GM12878 (cell line): Measurements from ENCODE around the gene PRRC2A. TPM values are rescaled to one million over a fixed set of nuclear protein-coding genes. Genes with fewer than 3 reads are reported as not detected.
A peak's percentile ranks its signal among the peaks of the same experiment; 100 is the strongest.

Experiments used
- EED ChIP-seq: sonication (generic); IDR thresholded peaks from 2 replicates; pipeline ENCODE4 v1.6.1; 2016; ENCODE audit warnings: antibody characterized with exemption, low read depth
- KLF5 ChIP-seq: fragments of 450-650 bp; IDR thresholded peaks from 2 replicates; pipeline ENCODE4 v1.6.1; 2014; ENCODE audit warnings: mild to moderate bottlenecking; ENCODE audit not compliant: partially characterized antibody
- NFIC ChIP-seq: IDR thresholded peaks from 2 replicates; pipeline ENCODE4 v1.6.1; 2012; ENCODE audit warnings: low read depth, mild to moderate bottlenecking, inconsistent platforms, low read length, moderate library complexity
- RCOR1 ChIP-seq: conservative IDR thresholded peaks from 2 replicates; pipeline ENCODE4 v1.6.1; 2012; ENCODE audit warnings: low read depth, low read length, improper control_type of control experiment
- RELB ChIP-seq: fragments of 450-650 bp; IDR thresholded peaks from 2 replicates; pipeline ENCODE4 v1.6.1; 2017; ENCODE audit warnings: low read depth, mild to moderate bottlenecking, moderate library complexity
- SPI1 ChIP-seq: IDR thresholded peaks from 2 replicates; pipeline ENCODE4 v1.6.1; 2011; ENCODE audit warnings: low read depth, mild to moderate bottlenecking, low read length, moderate library complexity, borderline replicate concordance; ENCODE audit not compliant: insufficient read depth
- ZNF217 ChIP-seq: fragments of 450-650 bp; IDR thresholded peaks from 2 replicates; pipeline ENCODE4 v1.6.1; 2017; ENCODE audit warnings: antibody characterized with exemption, mild to moderate bottlenecking
- polyA plus RNA-seq, 11 experiments: library from polyadenylated mRNA; depleted of rRNA in 4 of 11; unstranded in 6 of 11; stranded (reverse) in 5 of 11; fragments of >200 nt; fragmentation: Nextera tagmentation in 4 of 11; fragmentation: Illumina TruSeq in 1 of 11; extraction: Ambion mirVana in 4 of 11; extraction: Trizol in 1 of 11; gene quantifications; 1 replicate in 1 of 11; 2 replicates in 10 of 11; pipeline versions ENCODE4 v1.2.1 to v1.2.3, GENCODE V29; 2011 to 2016; ENCODE audit warnings: inconsistent platforms in 2 of 11, missing spikeins in 2 of 11, low read depth in 1 of 11
- total RNA-seq, 4 experiments: library from RNA; depleted of rRNA in 3 of 4; stranded (reverse); fragments of >200 nt in 3 of 4; fragmentation: Illumina TruSeq in 1 of 4; extraction: Trizol in 1 of 4; gene quantifications; 2 replicates each; pipeline versions ENCODE4 v1.2.1 to v1.2.3, GENCODE V29; 2013 to 2021

PRRC2A gene
- total and polyA plus RNA-seq, 10 of the 15 experiments (the other 5 are each of a cell fraction or from before 2014, with no cell fraction given): 0.40 to 244 (median 61.3) TPM

GRCh38 chr6:31586599-31587281 is 33.8 kb upstream of the PRRC2A start (continued):
- TF ChIP-seq RCOR1 (peak; percentile 76; the same call in 1 of the 2 replicates), SPI1 (peak; percentile 84), ZNF217 (no peak), EED (peak; percentile 65), NFIC (no peak), KLF5 (no peak), RELB (no peak)
